ENCODE data around the gene UBE3A. TPM values are rescaled to one million over a fixed set of nuclear protein-coding genes. Genes with fewer than 3 reads are reported as not detected.

Gene UBE3A
- total and polyA plus RNA-seq, 10 of the 15 experiments (the other 5 are each of a cell fraction or from before 2014, with no cell fraction given) = 29.4 to 82.9 (median 58.7) TPM

GRCh38 chr15:25406846-25407245 lies 32.0 kb downstream of the UBE3A start (continued):
- TF ChIP-seq MYC (IDR thresholded peaks at IDR 0.05; ENCODE audit: insufficient read depth, insufficient read length, insufficient replicate concordance, low read length, severe bottlenecking) (no peak), RAD51 (IDR thresholded peaks at IDR 0.05) (no peak), EP300 (IDR thresholded peaks at IDR 0.05; ENCODE audit: borderline replicate concordance in 1 of 2, control insufficient read depth in 1 of 2, low read depth in 2 of 2, low read length in 2 of 2) (no peak), MYB (IDR thresholded peaks at IDR 0.05; ENCODE audit: borderline replicate concordance, low read depth, low read length) (no peak)

DNA sequence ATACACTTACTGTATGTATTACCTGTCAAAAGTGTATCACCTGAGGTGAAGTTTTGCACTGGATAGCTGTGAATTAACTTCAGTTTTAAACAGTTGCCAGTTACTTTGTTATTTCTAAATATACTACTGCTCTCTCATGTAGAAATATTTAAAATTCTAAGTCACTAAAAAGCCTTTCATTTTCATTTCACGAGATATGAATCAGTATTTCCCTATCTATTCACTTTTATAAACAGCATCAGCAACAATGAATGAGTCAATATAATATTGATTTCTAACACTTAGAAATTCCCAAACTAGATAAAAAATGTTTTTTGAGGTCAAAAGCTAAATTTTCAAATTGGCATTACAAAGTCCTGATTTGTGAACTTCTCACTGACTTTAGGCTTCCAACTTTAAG lies 32.6 kb downstream of the UBE3A start:
- DNase-seq (ENCODE audit: low read depth, low spot score) (no peak), FAIRE-seq (no peak), ATAC-seq (no peak)
- Histone ChIP-seq H3K79me2 (ENCODE audit: control insufficient read depth, insufficient read depth, low read length) (peaks cover 22% of the 10 kb centered on the region), H3K36me3 (ENCODE audit: control insufficient read depth in 2 of 2, insufficient read depth in 2 of 2, low read length in 1 of 2) (peaks cover 8 to 30% of the 10 kb centered on the region in 2 experiments), H3K4me2 (ENCODE audit: control insufficient read depth, insufficient read depth) (no peak overlapping the region), H3K4me3 (no peak overlapping the region), H3K4me1 (ENCODE audit: control insufficient read depth, insufficient read depth, low read length) (no peaks in the 10 kb centered on the region), H3K9me3 (replicated peaks; ENCODE audit: control insufficient read depth, insufficient read depth, low read length) (peaks cover 16% of the 10 kb centered on the region), H3K27me3 (replicated peaks in 1 of 2; ENCODE audit: control insufficient read depth in 2 of 2, insufficient read depth in 2 of 2, low read length in 1 of 2) (no peaks in the 10 kb centered on the region), H3K9ac (ENCODE audit: control insufficient read depth, insufficient read depth, low read length) (no peak overlapping the region), H2AFZ (ENCODE audit: control insufficient read depth, low read depth, low read length) (no peak overlapping the region), H3K27ac (ENCODE audit: control insufficient read depth, insufficient read depth) (no peak overlapping the region), H4K20me1 (ENCODE audit: control insufficient read depth, insufficient read depth) (no peaks in the 10 kb centered on the region)
- no TSS peak for BruUV-seq (replicated peaks)
- ChIA-PET SMC1A (ENCODE audit: uncharacterized antibody, unreplicated experiment) (interaction anchor here (0.9 to 2.6 kb wide), 5 partner anchors 11 to 41 kb away, joined by 3 to 16 read pairs (median 4); no protein-coding TSS in a partner anchor), RAD21 (ENCODE audit: unreplicated experiment) (interaction anchor here (1.3 to 2.4 kb wide), 3 partner anchors 10 to 39 kb away, joined by 3 to 8 read pairs (median 5); no protein-coding TSS in a partner anchor), CTCF (interaction anchor here (1.0 to 1.2 kb wide), 2 partner anchors 9 to 24 kb away, joined by 5 read pairs; no protein-coding TSS in a partner anchor), POLR2A (no interaction called here)
- intact Hi-C loops (cut with micrococcal nuclease; ENCODE audit: unreplicated experiment) (no loop called here), in situ Hi-C loops (cut with MboI) (no loop called here)
- 90% methylated on average over 1 of the region's 1 CpG for WGBS (ENCODE audit: insufficient coverage, insufficient replicate concordance, low lambda C conversion rate, missing lambda C conversion rate)
- no peak for TF ChIP-seq ZZZ3 (IDR thresholded peaks at IDR 0.05; ENCODE audit: control insufficient read depth, insufficient read length, low read depth)
- no peak for TF ChIP-seq BCL11A (IDR thresholded peaks at IDR 0.05; ENCODE audit: low read depth, low read length)
- TF ChIP-seq, protein P1, sequence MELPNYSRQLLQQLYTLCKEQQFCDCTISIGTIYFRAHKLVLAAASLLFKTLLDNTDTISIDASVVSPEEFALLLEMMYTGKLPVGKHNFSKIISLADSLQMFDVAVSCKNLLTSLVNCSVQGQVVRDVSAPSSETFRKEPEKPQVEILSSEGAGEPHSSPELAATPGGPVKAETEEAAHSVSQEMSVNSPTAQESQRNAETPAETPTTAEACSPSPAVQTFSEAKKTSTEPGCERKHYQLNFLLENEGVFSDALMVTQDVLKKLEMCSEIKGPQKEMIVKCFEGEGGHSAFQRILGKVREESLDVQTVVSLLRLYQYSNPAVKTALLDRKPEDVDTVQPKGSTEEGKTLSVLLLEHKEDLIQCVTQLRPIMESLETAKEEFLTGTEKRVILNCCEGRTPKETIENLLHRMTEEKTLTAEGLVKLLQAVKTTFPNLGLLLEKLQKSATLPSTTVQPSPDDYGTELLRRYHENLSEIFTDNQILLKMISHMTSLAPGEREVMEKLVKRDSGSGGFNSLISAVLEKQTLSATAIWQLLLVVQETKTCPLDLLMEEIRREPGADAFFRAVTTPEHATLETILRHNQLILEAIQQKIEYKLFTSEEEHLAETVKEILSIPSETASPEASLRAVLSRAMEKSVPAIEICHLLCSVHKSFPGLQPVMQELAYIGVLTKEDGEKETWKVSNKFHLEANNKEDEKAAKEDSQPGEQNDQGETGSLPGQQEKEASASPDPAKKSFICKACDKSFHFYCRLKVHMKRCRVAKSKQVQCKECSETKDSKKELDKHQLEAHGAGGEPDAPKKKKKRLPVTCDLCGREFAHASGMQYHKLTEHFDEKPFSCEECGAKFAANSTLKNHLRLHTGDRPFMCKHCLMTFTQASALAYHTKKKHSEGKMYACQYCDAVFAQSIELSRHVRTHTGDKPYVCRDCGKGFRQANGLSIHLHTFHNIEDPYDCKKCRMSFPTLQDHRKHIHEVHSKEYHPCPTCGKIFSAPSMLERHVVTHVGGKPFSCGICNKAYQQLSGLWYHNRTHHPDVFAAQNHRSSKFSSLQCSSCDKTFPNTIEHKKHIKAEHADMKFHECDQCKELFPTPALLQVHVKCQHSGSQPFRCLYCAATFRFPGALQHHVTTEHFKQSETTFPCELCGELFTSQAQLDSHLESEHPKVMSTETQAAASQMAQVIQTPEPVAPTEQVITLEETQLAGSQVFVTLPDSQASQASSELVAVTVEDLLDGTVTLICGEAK (IDR thresholded peaks at IDR 0.05; ENCODE audit: borderline replicate concordance) = no peak
- TF ChIP-seq, protein P2, sequence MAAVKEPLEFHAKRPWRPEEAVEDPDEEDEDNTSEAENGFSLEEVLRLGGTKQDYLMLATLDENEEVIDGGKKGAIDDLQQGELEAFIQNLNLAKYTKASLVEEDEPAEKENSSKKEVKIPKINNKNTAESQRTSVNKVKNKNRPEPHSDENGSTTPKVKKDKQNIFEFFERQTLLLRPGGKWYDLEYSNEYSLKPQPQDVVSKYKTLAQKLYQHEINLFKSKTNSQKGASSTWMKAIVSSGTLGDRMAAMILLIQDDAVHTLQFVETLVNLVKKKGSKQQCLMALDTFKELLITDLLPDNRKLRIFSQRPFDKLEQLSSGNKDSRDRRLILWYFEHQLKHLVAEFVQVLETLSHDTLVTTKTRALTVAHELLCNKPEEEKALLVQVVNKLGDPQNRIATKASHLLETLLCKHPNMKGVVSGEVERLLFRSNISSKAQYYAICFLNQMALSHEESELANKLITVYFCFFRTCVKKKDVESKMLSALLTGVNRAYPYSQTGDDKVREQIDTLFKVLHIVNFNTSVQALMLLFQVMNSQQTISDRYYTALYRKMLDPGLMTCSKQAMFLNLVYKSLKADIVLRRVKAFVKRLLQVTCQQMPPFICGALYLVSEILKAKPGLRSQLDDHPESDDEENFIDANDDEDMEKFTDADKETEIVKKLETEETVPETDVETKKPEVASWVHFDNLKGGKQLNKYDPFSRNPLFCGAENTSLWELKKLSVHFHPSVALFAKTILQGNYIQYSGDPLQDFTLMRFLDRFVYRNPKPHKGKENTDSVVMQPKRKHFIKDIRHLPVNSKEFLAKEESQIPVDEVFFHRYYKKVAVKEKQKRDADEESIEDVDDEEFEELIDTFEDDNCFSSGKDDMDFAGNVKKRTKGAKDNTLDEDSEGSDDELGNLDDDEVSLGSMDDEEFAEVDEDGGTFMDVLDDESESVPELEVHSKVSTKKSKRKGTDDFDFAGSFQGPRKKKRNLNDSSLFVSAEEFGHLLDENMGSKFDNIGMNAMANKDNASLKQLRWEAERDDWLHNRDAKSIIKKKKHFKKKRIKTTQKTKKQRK (IDR thresholded peaks at IDR 0.05; ENCODE audit: low read depth, low read length) = no peak
- TF ChIP-seq MYC (IDR thresholded peaks at IDR 0.05; ENCODE audit: insufficient read depth, insufficient read length, insufficient replicate concordance, low read length, severe bottlenecking) = no peak
- no peak for TF ChIP-seq HDGF (IDR thresholded peaks at IDR 0.05)
- TF ChIP-seq NR2C2 (IDR thresholded peaks at IDR 0.05; ENCODE audit: borderline replicate concordance, control insufficient read depth, insufficient read length, low read depth) = no peak
- TF ChIP-seq SIN3A (IDR thresholded peaks at IDR 0.05; ENCODE audit: low read depth, low read length) = no peak
- no peak for TF ChIP-seq POLR2AphosphoS2 (IDR thresholded peaks at IDR 0.05; ENCODE audit: low read depth, low read length)
- TF ChIP-seq EGR1 (IDR thresholded peaks at IDR 0.05; ENCODE audit: borderline replicate concordance in 1 of 2, low read depth in 2 of 2, low read length in 2 of 2) = no peak
- no peak for TF ChIP-seq SMAD1 (IDR thresholded peaks at IDR 0.05; ENCODE audit: low read depth, partially characterized antibody)

Data from GM12878 (cell line).